Activated naive CD4-positive, alpha-beta T cell treated with anti-CD3 and anti-CD28 coated beads, Interleukin-2, amount 10 ng/mL, durations not matched to agents 7 days and 5 days (primary cell): ENCODE measurements around the gene PYY.
"Not testable (repeated sequence)": the region's sequence is repeated elsewhere in the genome, so short reads cannot be mapped to it uniquely, and the experiment has no call there.

Source experiments
- CTCF ChIA-PET: fragments of 350-600 bp; sonication (Branson Sonifier 250); formaldehyde crosslinking; loops from one replicate; lab custom pipeline; 2021; ENCODE audit warnings: antibody characterized with exemption; lab: Charles Lee
- DNase-seq: peaks from one replicate; pipeline ENCODE4 v3.0.0-alpha.2; 2020
- H3K27ac Mint-ChIP-seq: one replicate; pipeline ENCODE4 v1.8.0; 2021; ENCODE audit warnings: mild to moderate bottlenecking, moderate library complexity, mixed read lengths
- H3K27me3 Mint-ChIP-seq: one replicate; pipeline ENCODE4 v1.8.0; 2021; ENCODE audit warnings: mild to moderate bottlenecking, mixed read lengths
- H3K36me3 Mint-ChIP-seq: one replicate; pipeline ENCODE4 v1.8.0; 2021; ENCODE audit warnings: mixed read lengths
- H3K4me1 Mint-ChIP-seq: one replicate; pipeline ENCODE4 v1.8.0; 2021; ENCODE audit warnings: mixed read lengths
- H3K4me3 Mint-ChIP-seq: one replicate; pipeline ENCODE4 v1.8.0; 2021; ENCODE audit warnings: mild to moderate bottlenecking, moderate library complexity, mixed read lengths
- H3K9me3 Mint-ChIP-seq: one replicate; pipeline ENCODE4 v1.8.0; 2021; ENCODE audit warnings: mixed read lengths

The PYY gene

GRCh38 chr17:43931062-43931571, 22.6 kb downstream of the PYY start:
- peaks cover 27% of the 10 kb centered on the region for H3K27me3 Mint-ChIP-seq
- CTCF ChIA-PET, result no interaction called here
- no peaks in the 10 kb centered on the region for H3K9me3 Mint-ChIP-seq
- no peak overlapping the region for H3K4me3 Mint-ChIP-seq
- H3K27ac Mint-ChIP-seq, result no peak overlapping the region
- no peak for DNase-seq
- H3K36me3 Mint-ChIP-seq, result no peaks in the 10 kb centered on the region
- H3K4me1 Mint-ChIP-seq, result peaks cover 24% of the 10 kb centered on the region

- Mint-ChIP-seq H3K36me3 (no peaks in the 10 kb centered on the region), H3K27me3 (peaks cover 45% of the 10 kb centered on the region), H3K4me3 (no peak overlapping the region), H3K27ac (no peak overlapping the region), H3K4me1 (peaks cover 27% of the 10 kb centered on the region), H3K9me3 (no peaks in the 10 kb centered on the region)
- DNase-seq, result no peak
- CTCF ChIA-PET, result interaction anchor here (0.8 to 1.6 kb wide), 4 partner anchors 15 to 48 kb away, joined by 3 to 11 read pairs (median 4); no protein-coding TSS in a partner anchor
Measured at GRCh38 chr17:43928609-43929008, 25.1 kb downstream of the PYY start.

DNA sequence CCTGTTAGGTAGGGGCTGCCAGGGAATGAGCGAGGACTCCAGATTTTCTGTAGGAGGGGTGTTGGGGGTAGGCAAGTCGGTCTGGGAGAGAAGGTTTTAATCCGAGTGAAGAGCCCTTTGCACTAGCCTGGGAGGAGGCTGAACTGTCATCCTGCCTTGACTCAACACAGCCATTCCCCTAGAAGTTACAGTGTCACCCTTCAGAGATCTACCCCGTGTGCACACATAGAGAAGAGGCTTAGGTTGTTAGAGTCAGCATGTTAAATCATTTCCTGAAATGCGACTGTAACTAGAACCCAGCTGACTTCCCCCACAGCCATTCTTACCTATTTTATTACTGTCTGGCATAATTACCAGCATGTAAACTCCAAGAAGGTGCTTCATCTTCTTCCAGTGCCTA, 25.8 kb downstream of the PYY start:
- H3K27ac Mint-ChIP-seq, result peak overlapping the region; percentile 6
- not testable (repeated sequence) for H3K9me3 Mint-ChIP-seq, DNase-seq, H3K36me3 Mint-ChIP-seq
- peak overlapping the region; percentile 56 for H3K4me3 Mint-ChIP-seq
- CTCF ChIA-PET, result interaction anchor here (0.8 to 1.6 kb wide), 4 partner anchors 16 to 48 kb away, joined by 3 to 11 read pairs (median 4); no protein-coding TSS in a partner anchor
- H3K27me3 Mint-ChIP-seq, result peaks cover 52% of the 10 kb centered on the region
- peaks cover 27% of the 10 kb centered on the region for H3K4me1 Mint-ChIP-seq

GRCh38 chr17:43927060-43927864, 26.5 kb downstream of the PYY start:
- H3K27me3 Mint-ChIP-seq, result peaks cover 50% of the 10 kb centered on the region
- H3K27ac Mint-ChIP-seq, result peak overlapping the region; percentile 6
- no peaks in the 10 kb centered on the region for H3K36me3 Mint-ChIP-seq
- peaks cover 27% of the 10 kb centered on the region for H3K4me1 Mint-ChIP-seq
- no peaks in the 10 kb centered on the region for H3K9me3 Mint-ChIP-seq
- peak overlapping the region; percentile 64 for H3K4me3 Mint-ChIP-seq
- DNase-seq, result peak; percentile 28
- CTCF ChIA-PET, result interaction anchor here (1.7 to 5.0 kb wide), 4 partner anchors 10 to 53 kb away, joined by 4 to 30 read pairs (median 7); no protein-coding TSS in a partner anchor

- CTCF ChIA-PET, result interaction anchor here (0.9 to 5.0 kb wide), 7 partner anchors 10 to 213 kb away, joined by 3 to 30 read pairs (median 7); partner anchors contain the start of gene PPY
- peaks cover 24% of the 10 kb centered on the region for H3K4me1 Mint-ChIP-seq
- DNase-seq, result no peak
- no peak overlapping the region for H3K4me3 Mint-ChIP-seq
- no peaks in the 10 kb centered on the region for H3K9me3 Mint-ChIP-seq
- H3K27ac Mint-ChIP-seq, result no peak overlapping the region
- no peaks in the 10 kb centered on the region for H3K36me3 Mint-ChIP-seq
- peaks cover 53% of the 10 kb centered on the region for H3K27me3 Mint-ChIP-seq
Measured at GRCh38 chr17:43924558-43924957, 29.2 kb downstream of the PYY start.

DNA sequence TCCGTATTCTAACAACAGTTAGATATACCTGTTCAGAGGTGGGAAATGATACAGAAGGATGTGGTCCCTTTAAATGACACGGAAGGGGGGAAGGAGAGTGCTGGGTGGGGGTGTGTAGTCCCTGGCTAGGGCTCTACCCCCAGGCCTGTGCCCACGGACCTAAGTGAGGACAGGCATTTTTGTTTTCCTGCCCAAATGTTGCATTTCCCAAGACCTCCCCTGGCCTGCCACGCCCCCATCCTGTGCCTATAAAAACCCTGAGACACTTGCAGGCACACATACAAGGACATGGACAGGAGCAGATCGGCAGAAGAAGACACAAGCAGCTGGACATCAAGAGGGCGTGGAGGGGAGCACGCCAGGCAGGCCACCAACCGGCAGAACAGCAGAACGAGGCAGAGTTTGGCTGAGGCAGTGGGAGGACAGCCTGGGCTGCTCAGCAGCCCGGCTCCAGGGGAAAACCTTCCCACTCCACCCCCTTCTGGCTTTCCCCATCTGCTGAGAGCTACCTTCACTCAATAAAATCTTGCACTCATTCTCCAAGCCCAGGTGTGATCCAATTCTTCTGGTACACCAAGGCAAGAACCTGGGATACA, 33.1 kb downstream of the PYY start:
- CTCF ChIA-PET, result no interaction called here
- H3K27me3 Mint-ChIP-seq, result peaks cover 43% of the 10 kb centered on the region
- no peak for DNase-seq
- no peaks in the 10 kb centered on the region for H3K36me3 Mint-ChIP-seq
- H3K4me1 Mint-ChIP-seq, result peaks cover 21% of the 10 kb centered on the region
- H3K27ac Mint-ChIP-seq, result no peak overlapping the region
- H3K4me3 Mint-ChIP-seq, result no peak overlapping the region
- H3K9me3 Mint-ChIP-seq, result no peaks in the 10 kb centered on the region

GRCh38 chr17:43918026-43918389, 35.7 kb downstream of the PYY start:
- Mint-ChIP-seq H3K36me3 (no peaks in the 10 kb centered on the region), H3K9me3 (no peaks in the 10 kb centered on the region), H3K4me3 (peak overlapping the region; percentile 65), H3K27me3 (peaks cover 24% of the 10 kb centered on the region), H3K4me1 (peaks cover 21% of the 10 kb centered on the region), H3K27ac (peak overlapping the region; percentile 80)
- no peak for DNase-seq
- CTCF ChIA-PET, result interaction anchor here (0.6 to 2.9 kb wide), 7 partner anchors 9 to 78 kb away, joined by 3 to 10 read pairs (median 4); no protein-coding TSS in a partner anchor

- Mint-ChIP-seq H3K27me3 (peaks cover 22% of the 10 kb centered on the region), H3K36me3 (no peaks in the 10 kb centered on the region), H3K4me3 (peak overlapping the region; percentile 65), H3K4me1 (peaks cover 21% of the 10 kb centered on the region), H3K27ac (peak overlapping the region; percentile 80), H3K9me3 (no peaks in the 10 kb centered on the region)
- CTCF ChIA-PET, result interaction anchor here (0.6 to 2.9 kb wide), 7 partner anchors 8 to 79 kb away, joined by 3 to 10 read pairs (median 4); no protein-coding TSS in a partner anchor
- peak; percentile 75 for DNase-seq
Measured at GRCh38 chr17:43917348-43918025, 36.3 kb downstream of the PYY start.

- H3K4me3 Mint-ChIP-seq, result peak overlapping the region; percentile 65
- CTCF ChIA-PET, result interaction anchor here (1.6 to 2.9 kb wide), 3 partner anchors 10 to 39 kb away, joined by 5 to 10 read pairs (median 5); no protein-coding TSS in a partner anchor
Measured at GRCh38 chr17:43917016-43917347, 36.8 kb downstream of the PYY start.

GRCh38 chr17:43916385-43916784, 37.4 kb downstream of the PYY start:
- H3K9me3 Mint-ChIP-seq, result no peaks in the 10 kb centered on the region
- DNase-seq, result no peak
- CTCF ChIA-PET, result interaction anchor here (2.2 to 2.9 kb wide), 2 partner anchors 10 to 27 kb away, joined by 5 to 10 read pairs; no protein-coding TSS in a partner anchor
- H3K27me3 Mint-ChIP-seq, result peaks cover 22% of the 10 kb centered on the region
- peaks cover 21% of the 10 kb centered on the region for H3K4me1 Mint-ChIP-seq
- H3K27ac Mint-ChIP-seq, result peak overlapping the region; percentile 9
- H3K4me3 Mint-ChIP-seq, result peak overlapping the region; percentile 65
- no peaks in the 10 kb centered on the region for H3K36me3 Mint-ChIP-seq

More at GRCh38 chr17:43917016-43917347, 36.8 kb downstream of the PYY start:
- peaks cover 22% of the 10 kb centered on the region for H3K27me3 Mint-ChIP-seq
- H3K36me3 Mint-ChIP-seq, result no peaks in the 10 kb centered on the region
- H3K9me3 Mint-ChIP-seq, result no peaks in the 10 kb centered on the region
- H3K27ac Mint-ChIP-seq, result peak overlapping the region; percentile 80
- H3K4me1 Mint-ChIP-seq, result peaks cover 21% of the 10 kb centered on the region
- DNase-seq, result no peak

DNA sequence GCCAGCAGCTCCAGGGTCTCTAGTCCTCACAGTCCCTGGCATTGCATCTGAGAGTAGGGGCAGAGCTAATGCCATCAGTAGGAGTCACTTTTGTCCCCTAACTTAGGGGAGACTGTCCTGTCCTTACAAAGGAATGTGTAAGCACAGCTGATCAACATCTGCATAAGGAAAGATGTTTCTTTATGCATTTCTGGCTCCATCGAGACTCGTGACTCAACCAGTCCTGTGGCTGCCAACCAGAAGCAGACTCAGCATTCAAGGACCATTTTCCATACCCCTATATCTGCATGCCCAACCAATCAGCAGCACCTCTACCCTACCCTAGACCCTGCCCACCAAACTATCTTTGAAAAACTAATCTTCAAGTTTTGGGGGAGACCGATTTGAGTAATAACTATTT, 38.2 kb downstream of the PYY start:
- Mint-ChIP-seq H3K27me3 (peaks cover 19% of the 10 kb centered on the region), H3K36me3 (no peaks in the 10 kb centered on the region), H3K4me1 (peaks cover 21% of the 10 kb centered on the region), H3K9me3 (no peaks in the 10 kb centered on the region), H3K4me3 (no peak overlapping the region), H3K27ac (no peak overlapping the region)
- no peak for DNase-seq
- CTCF ChIA-PET, result interaction anchor here (1.8 to 2.9 kb wide), 2 partner anchors 28 kb away, joined by 10 read pairs; partner anchors contain the start of gene PPY

- H3K36me3 Mint-ChIP-seq, result no peaks in the 10 kb centered on the region
- peaks cover 21% of the 10 kb centered on the region for H3K4me1 Mint-ChIP-seq
- H3K27ac Mint-ChIP-seq, result no peak overlapping the region
- peaks cover 26% of the 10 kb centered on the region for H3K27me3 Mint-ChIP-seq
- H3K4me3 Mint-ChIP-seq, result no peak overlapping the region
- CTCF ChIA-PET, result interaction anchor here (1.8 kb wide), 2 partner anchors 11 to 29 kb away, joined by 9 to 10 read pairs; partner anchors contain the start of gene PPY
- no peaks in the 10 kb centered on the region for H3K9me3 Mint-ChIP-seq
- DNase-seq, result no peak
Measured at GRCh38 chr17:43914451-43914850, 39.3 kb downstream of the PYY start.

- Mint-ChIP-seq H3K36me3 (no peaks in the 10 kb centered on the region), H3K4me3 (no peak overlapping the region), H3K27ac (no peak overlapping the region), H3K27me3 (peaks cover 30% of the 10 kb centered on the region), H3K4me1 (peaks cover 16% of the 10 kb centered on the region), H3K9me3 (no peaks in the 10 kb centered on the region)
- no peak for DNase-seq
- CTCF ChIA-PET, result interaction anchor here (0.6 to 1.8 kb wide), 3 partner anchors 12 to 82 kb away, joined by 4 to 10 read pairs (median 9); partner anchors contain the start of gene PPY
Measured at GRCh38 chr17:43913584-43913983, 40.2 kb downstream of the PYY start.
